GM21390 (cell line): ENCODE results near the gene UNC93B1.
A peak's percentile ranks its signal among the peaks of the same experiment; 100 is the strongest.

Source experiments
- ATAC-seq: cut with Tn5 transposase; IDR thresholded peaks from one replicate; pipeline ENCODE4 v1.9.1; 2021; ENCODE audit not compliant: unreplicated experiment

UNC93B1 gene

GRCh38 chr11:68003846-68004550 is at the start of gene UNC93B1:
UNC93B1 (minus strand) TSS chr11:68004097; CDS start chr11:68004043, 54 bp downstream.
- ATAC-seq, result peak; percentile 66

GRCh38 chr11:68053117-68053516 is 49.2 kb upstream of the UNC93B1 start:
- ATAC-seq, result no peak

GRCh38 chr11:68052137-68052873 is 48.4 kb upstream of the UNC93B1 start:
- no peak for ATAC-seq

DNA sequence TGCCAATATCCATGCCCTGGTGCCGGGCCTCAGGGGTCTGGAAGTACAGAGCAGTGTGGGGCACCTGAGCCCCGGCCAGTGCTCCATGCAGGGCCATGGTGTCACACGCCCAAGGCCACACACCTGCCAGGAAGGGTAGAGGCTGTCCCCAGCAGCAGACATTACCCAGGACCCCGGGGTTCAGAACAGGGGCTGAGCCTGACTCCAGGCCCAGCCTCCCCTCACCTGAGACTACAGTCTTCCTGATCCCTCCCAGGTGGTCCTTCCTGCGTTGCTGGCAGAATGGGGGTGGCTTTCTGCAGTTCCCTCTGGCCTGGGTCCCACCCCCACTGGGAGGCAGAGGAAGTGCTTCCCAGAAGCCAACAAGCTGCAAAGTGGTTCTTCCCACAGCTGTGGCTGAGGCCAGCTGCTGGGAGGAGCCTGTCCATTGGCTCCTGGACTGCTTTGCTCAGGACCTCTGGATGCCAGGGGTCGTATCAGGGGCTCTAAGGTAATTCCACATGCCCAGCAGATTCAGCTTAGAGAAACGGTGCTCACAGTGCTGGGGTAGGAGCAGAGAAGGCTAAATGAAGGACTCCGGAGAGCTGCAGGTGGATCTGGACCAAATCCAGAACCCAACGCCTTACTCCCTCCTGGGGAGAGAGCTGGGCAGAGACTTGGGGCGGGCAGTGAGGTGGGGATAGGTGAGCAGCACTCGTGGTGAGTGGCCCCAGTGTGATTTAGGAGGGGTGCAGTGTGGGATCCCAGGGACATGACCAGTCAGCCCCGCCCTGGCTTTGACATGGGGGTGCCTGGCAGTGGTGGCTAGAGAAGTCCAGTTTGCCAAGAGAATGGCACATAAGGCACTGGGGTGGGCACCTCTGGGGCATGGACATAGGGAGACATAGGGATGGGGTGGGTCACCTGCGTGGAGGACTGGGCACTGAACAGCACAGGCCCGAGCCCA is 47.6 kb upstream of the UNC93B1 start:
- no peak for ATAC-seq

- ATAC-seq, result no peak
These were observed 46.5 kb upstream of the UNC93B1 start for GRCh38 chr11:68050371-68050841.

DNA sequence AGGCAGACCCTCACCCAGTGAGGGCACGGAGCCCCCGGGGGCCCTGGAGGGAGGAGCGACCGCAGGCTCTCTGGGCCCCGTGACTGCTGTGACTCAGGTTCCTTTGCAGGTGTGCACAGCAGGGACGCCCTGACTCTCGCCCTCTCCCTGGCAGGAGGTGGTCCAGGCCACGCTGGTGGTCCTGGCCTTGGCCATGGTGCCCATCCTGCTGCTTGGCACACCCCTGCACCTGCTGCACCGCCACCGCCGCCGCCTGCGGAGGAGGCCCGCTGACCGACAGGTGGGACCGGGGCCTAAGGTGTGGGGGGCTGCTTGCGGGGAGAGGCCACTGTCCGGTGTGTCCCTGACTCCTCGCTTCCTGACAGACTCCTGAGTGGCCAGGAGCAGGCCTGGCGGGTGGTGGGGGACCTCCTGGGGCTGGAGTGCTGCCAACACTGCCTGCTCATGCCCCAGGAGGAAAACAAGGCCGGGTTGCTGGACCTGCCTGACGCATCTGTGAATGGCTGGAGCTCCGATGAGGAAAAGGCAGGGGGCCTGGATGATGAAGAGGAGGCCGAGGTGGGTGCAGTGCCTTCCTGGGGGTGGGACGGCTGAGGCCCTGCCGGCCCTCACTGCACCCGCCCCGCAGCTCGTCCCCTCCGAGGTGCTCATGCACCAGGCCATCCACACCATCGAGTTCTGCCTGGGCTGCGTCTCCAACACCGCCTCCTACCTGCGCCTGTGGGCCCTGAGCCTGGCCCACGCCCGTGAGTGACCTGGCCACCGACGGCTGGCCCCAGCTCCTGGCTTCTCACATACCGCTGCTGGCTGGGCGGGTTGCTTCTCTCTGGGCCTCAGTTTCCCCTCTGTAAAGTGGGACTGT is 45.8 kb upstream of the UNC93B1 start:
- no peak for ATAC-seq

- no peak for ATAC-seq
These were observed 45.0 kb upstream of the UNC93B1 start for GRCh38 chr11:68048681-68049508.

- no peak for ATAC-seq
These were observed 43.8 kb upstream of the UNC93B1 start for GRCh38 chr11:68047437-68048290.

- no peak for ATAC-seq
These were observed 41.0 kb upstream of the UNC93B1 start for GRCh38 chr11:68044898-68045351.

- no peak for ATAC-seq
These were observed 40.4 kb upstream of the UNC93B1 start for GRCh38 chr11:68044145-68044813.

- no peak for ATAC-seq
These were observed 39.6 kb upstream of the UNC93B1 start for GRCh38 chr11:68043349-68044144.

GRCh38 chr11:68043029-68043348 is 39.1 kb upstream of the UNC93B1 start:
- ATAC-seq, result no peak

DNA sequence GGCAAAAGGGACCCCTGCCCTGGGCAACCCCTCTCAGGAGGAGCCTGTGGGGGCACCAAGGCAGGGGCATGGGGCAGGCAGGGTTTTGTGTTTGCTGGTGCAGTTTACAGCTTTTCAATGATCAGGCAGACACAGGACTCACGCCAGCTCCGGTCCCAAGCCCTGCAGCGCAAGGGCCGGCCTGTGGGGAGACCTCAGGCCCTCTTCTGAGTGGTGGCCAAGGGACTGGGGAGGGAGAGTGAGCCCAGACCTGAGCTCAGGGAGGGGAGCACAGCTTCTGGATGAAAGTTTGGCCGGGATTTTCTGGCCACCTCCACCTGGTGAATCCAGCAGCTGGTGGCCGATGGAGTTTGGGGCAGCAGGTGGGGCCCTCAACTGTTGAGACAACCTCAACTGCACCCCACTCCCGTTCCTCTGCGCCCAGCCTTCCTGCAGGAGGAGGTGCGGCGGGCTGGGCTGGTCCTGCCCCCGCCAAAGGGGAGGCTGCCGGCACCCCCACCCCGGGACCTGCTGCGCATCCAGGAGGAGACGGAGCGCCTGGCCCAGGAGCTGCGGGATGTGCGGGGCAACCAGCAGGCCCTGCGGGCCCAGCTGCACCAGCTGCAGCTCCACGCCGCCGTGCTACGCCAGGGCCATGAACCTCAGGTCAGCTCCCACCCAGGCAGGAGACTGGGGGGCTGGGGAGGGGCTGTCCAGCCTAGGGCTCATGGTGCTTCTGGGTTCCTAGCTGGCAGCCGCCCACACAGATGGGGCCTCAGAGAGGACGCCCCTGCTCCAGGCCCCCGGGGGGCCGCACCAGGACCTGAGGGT is 38.5 kb upstream of the UNC93B1 start:
- ATAC-seq, result no peak

GRCh38 chr11:68041617-68042218 is 37.8 kb upstream of the UNC93B1 start:
- no peak for ATAC-seq

GRCh38 chr11:68040957-68041591 is 37.2 kb upstream of the UNC93B1 start:
- ATAC-seq, result no peak
